HepG2 (cell line): Measurements from ENCODE around the gene ATXN7L2. TPM values are rescaled to one million over a fixed set of nuclear protein-coding genes. Genes with fewer than 3 reads are reported as not detected.

Source experiments
- ARID5B ChIP-seq: IDR thresholded peaks from 2 replicates; pipeline ENCODE4 v1.4.0; 2020; ENCODE audit warnings: mild to moderate bottlenecking, missing genetic modification reagents
- BCL6 ChIP-seq: IDR thresholded peaks from 2 replicates; pipeline ENCODE4 v1.6.1; 2016; ENCODE audit warnings: missing genetic modification reagents, missing compliant biosample characterization
- CBX2 ChIP-seq, 2 experiments: fragments of 200-600 bp in 1 of 2; sonication (generic); formaldehyde crosslinking in 1 of 2; IDR thresholded peaks; 2 replicates each; pipeline versions ENCODE4 v1.7.0 to v1.8.1; 2018 to 2022; ENCODE audit warnings: low read depth in 2 of 2, low read length in 1 of 2, mild to moderate bottlenecking in 1 of 2, missing genetic modification reagents in 1 of 2
- CSRNP1 ChIP-seq: sonication (generic); formaldehyde crosslinking; IDR thresholded peaks from 2 replicates; pipeline ENCODE4 v1.8.1; 2023; ENCODE audit warnings: mild to moderate bottlenecking, missing genetic modification reagents
- CTCF ChIP-seq: sonication (generic); formaldehyde crosslinking; IDR thresholded peaks from 2 replicates; pipeline ENCODE4 v1.5.0; 2020; ENCODE audit warnings: mild to moderate bottlenecking, missing genetic modification reagents, moderate library complexity
- HDAC2 ChIP-seq: sonication (generic); formaldehyde crosslinking; IDR thresholded peaks from 2 replicates; pipeline ENCODE4 v1.4.0; 2020; ENCODE audit warnings: missing genetic modification reagents
- HHEX ChIP-seq: IDR thresholded peaks from 2 replicates; pipeline ENCODE4 v1.6.1; 2016; ENCODE audit warnings: control low read depth
- HNF4G ChIP-seq, 2 experiments: sonication (generic) in 1 of 2; formaldehyde crosslinking in 1 of 2; IDR thresholded peaks; 2 replicates each; pipeline versions ENCODE4 v1.4.0 to v1.6.1; 2011 to 2020; ENCODE audit warnings: borderline replicate concordance in 2 of 2, low read depth in 2 of 2, mild to moderate bottlenecking in 2 of 2, low read length in 1 of 2, missing genetic modification reagents in 1 of 2, moderate library complexity in 1 of 2
- MAF1 ChIP-seq: sonication (generic); formaldehyde crosslinking; IDR thresholded peaks from 2 replicates; pipeline ENCODE4 v1.5.0; 2020; ENCODE audit warnings: missing genetic modification reagents, borderline replicate concordance
- MIER2 ChIP-seq: IDR thresholded peaks from 2 replicates; pipeline ENCODE4 v1.6.1; 2016; ENCODE audit warnings: missing biosample characterization, missing genetic modification reagents
- MTA3 ChIP-seq: sonication (generic); formaldehyde crosslinking; IDR thresholded peaks from 2 replicates; pipeline ENCODE4 v1.4.0; 2020; ENCODE audit warnings: missing genetic modification reagents
- RFX1 ChIP-seq: fragments of 450-650 bp; IDR thresholded peaks from 2 replicates; pipeline ENCODE4 v1.6.1; 2017
- STAG1 ChIP-seq: sonication (generic); formaldehyde crosslinking; IDR thresholded peaks from 2 replicates; pipeline ENCODE4 v1.4.0; 2020; ENCODE audit warnings: missing genetic modification reagents
- TAF1 ChIP-seq: sonication (generic); formaldehyde crosslinking; IDR thresholded peaks from 2 replicates; pipeline ENCODE4 v1.4.0; 2020; ENCODE audit warnings: missing genetic modification reagents
- THAP8 ChIP-seq: sonication (generic); formaldehyde crosslinking; IDR thresholded peaks from 2 replicates; pipeline ENCODE4 v1.5.1; 2020; ENCODE audit warnings: missing genetic modification reagents, mild to moderate bottlenecking, borderline replicate concordance
- WIZ ChIP-seq: sonication (generic); formaldehyde crosslinking; IDR thresholded peaks from 2 replicates; pipeline ENCODE4 v1.5.1; 2020; ENCODE audit warnings: mild to moderate bottlenecking, missing genetic modification reagents
- ZBTB43 ChIP-seq: sonication (generic); formaldehyde crosslinking; conservative IDR thresholded peaks from 2 replicates; pipeline ENCODE4 v1.4.0; 2020; ENCODE audit warnings: missing genetic modification reagents
- ZNF12 ChIP-seq: sonication (generic); formaldehyde crosslinking; IDR thresholded peaks from 2 replicates; pipeline ENCODE4 v1.5.0; 2020; ENCODE audit warnings: missing genetic modification reagents
- ZSCAN21 ChIP-seq: sonication (generic); formaldehyde crosslinking; IDR thresholded peaks from 2 replicates; pipeline ENCODE4 v1.8.0; 2022; ENCODE audit warnings: mild to moderate bottlenecking, missing genetic modification reagents, moderate library complexity, borderline replicate concordance
- polyA plus RNA-seq, 8 experiments: library from polyadenylated mRNA; depleted of rRNA in 3 of 8; stranded (reverse) in 7 of 8; unstranded in 1 of 8; fragments of >200 nt; fragmentation: Illumina TruSeq in 4 of 8; extraction: Trizol in 4 of 8; gene quantifications; 2 replicates each; pipeline versions ENCODE4 v1.2.1 to v1.2.3, GENCODE V29; 2011 to 2016; ENCODE audit warnings: low read depth in 4 of 8, missing spikeins in 1 of 8, mixed read lengths in 1 of 8; ENCODE audit not compliant: insufficient read depth in 1 of 8
- total RNA-seq, 5 experiments: library from RNA; depleted of rRNA; stranded (reverse); fragments of >200 nt; fragmentation: Illumina TruSeq; extraction: Trizol; gene quantifications; 2 replicates each; pipeline ENCODE4 v1.2.3, GENCODE V29; 2016; ENCODE audit warnings: low read depth in 1 of 5

Gene ATXN7L2
- total and polyA plus RNA-seq, 2 of the 13 experiments (the other 11 are each of a cell fraction or from before 2014, with no cell fraction given) = 2.7 to 2.8 TPM

- TF ChIP-seq MTA3 = no peak
- TF ChIP-seq MAF1 (CRISPR knock-in tag) = peak; percentile 76; the same call in 1 of the 2 replicates
- TF ChIP-seq HDAC2 (CRISPR knock-in tag) = peak; percentile 65; the same call in 1 of the 2 replicates
- peak; percentile 76 for TF ChIP-seq TAF1
- TF ChIP-seq MIER2 (CRISPR knock-in tag) = peak; percentile 29; the same call in 1 of the 2 replicates
- peak; percentile 73; the same call in 1 of the 2 replicates for TF ChIP-seq CSRNP1
- no peak for TF ChIP-seq THAP8
- TF ChIP-seq BCL6 = peak; percentile 33; the same call in 1 of the 2 replicates
- no peak for TF ChIP-seq CBX2 (IDR thresholded peaks at IDR 0.05; ENCODE audit: low read depth, low read length)
- TF ChIP-seq CBX2 (CRISPR knock-in tag; IDR thresholded peaks at IDR 0.05; ENCODE audit: low read depth) = no peak
- no peak for TF ChIP-seq ZBTB43 (CRISPR knock-in tag)
- TF ChIP-seq HHEX (CRISPR knock-in tag) = no peak
- no peak; the same call in 1 of the 2 replicates for TF ChIP-seq ZSCAN21
- TF ChIP-seq RFX1 = no peak
- peak; percentile 50 for TF ChIP-seq STAG1
- TF ChIP-seq CTCF (CRISPR knock-in tag) = peak; percentile 95
- TF ChIP-seq HNF4G (IDR thresholded peaks at IDR 0.05; ENCODE audit: borderline replicate concordance, low read depth, low read length) = no peak
- TF ChIP-seq HNF4G (CRISPR knock-in tag; IDR thresholded peaks at IDR 0.05; ENCODE audit: borderline replicate concordance, low read depth) = no peak
- no peak; the same call in 1 of the 2 replicates for TF ChIP-seq WIZ
- TF ChIP-seq ARID5B (CRISPR knock-in tag) = peak; percentile 42; the same call in 1 of the 2 replicates
- no peak for TF ChIP-seq ZNF12
These were observed 10.3 kb downstream of the ATXN7L2 start, which contains the start of gene CYB561D1 (continued) for GRCh38 chr1:109493805-109494539.
